GM21526 (cell line): ENCODE results near the gene KCNK15.
"Not testable (repeated sequence)": the region's sequence is repeated elsewhere in the genome, so short reads cannot be mapped to it uniquely, and the experiment has no call there.

Experiments
- ATAC-seq: cut with Tn5 transposase; IDR thresholded peaks from one replicate; pipeline ENCODE4 v1.9.1; 2021; ENCODE audit warnings: moderate library complexity; ENCODE audit not compliant: unreplicated experiment, low FRiP score

Gene KCNK15

GRCh38 chr20:44745598-44746366 lies at the start of gene KCNK15:
Gene KCNK15 (plus strand): TSS chr20:44745865. CDS start chr20:44745911, 46 bp downstream.
- no peak for ATAC-seq

- no peak for ATAC-seq
Measured at GRCh38 chr20:44696315-44696714, 49.4 kb upstream of the KCNK15 start.

GRCh38 chr20:44697041-44697440 lies 48.6 kb upstream of the KCNK15 start:
- not testable (repeated sequence) for ATAC-seq

GRCh38 chr20:44698351-44698750 lies 47.3 kb upstream of the KCNK15 start:
- no peak for ATAC-seq

- no peak for ATAC-seq
Measured at GRCh38 chr20:44700306-44700705, 45.4 kb upstream of the KCNK15 start.

- ATAC-seq = no peak
Measured at GRCh38 chr20:44701118-44701857, 44.4 kb upstream of the KCNK15 start.

- ATAC-seq = no peak
Measured at GRCh38 chr20:44701858-44702256, 43.8 kb upstream of the KCNK15 start.

GRCh38 chr20:44702776-44703175 lies 42.9 kb upstream of the KCNK15 start:
- no peak for ATAC-seq

GRCh38 chr20:44703183-44703925 lies 42.3 kb upstream of the KCNK15 start:
- no peak for ATAC-seq

GRCh38 chr20:44703956-44704488 lies 41.6 kb upstream of the KCNK15 start:
- no peak for ATAC-seq

GRCh38 chr20:44704551-44704971 lies 41.1 kb upstream of the KCNK15 start:
- no peak for ATAC-seq

- ATAC-seq = no peak
Measured at GRCh38 chr20:44705364-44706094, 40.1 kb upstream of the KCNK15 start.

GRCh38 chr20:44706301-44707017 lies 39.2 kb upstream of the KCNK15 start:
- ATAC-seq = no peak

- no peak for ATAC-seq
Measured at GRCh38 chr20:44707018-44707579, 38.6 kb upstream of the KCNK15 start.

GRCh38 chr20:44709380-44709779 lies 36.3 kb upstream of the KCNK15 start:
- no peak for ATAC-seq

GRCh38 chr20:44709797-44710196 lies 35.9 kb upstream of the KCNK15 start:
- ATAC-seq = no peak

GRCh38 chr20:44711237-44711636 lies 34.4 kb upstream of the KCNK15 start:
- ATAC-seq = no peak

GRCh38 chr20:44714102-44714700 lies 31.5 kb upstream of the KCNK15 start:
- no peak for ATAC-seq
